ENCODE results near the gene TMEM54. TPM values are rescaled to one million over a fixed set of nuclear protein-coding genes. Genes with fewer than 3 reads are reported as not detected.
A peak's percentile ranks its signal among the peaks of the same experiment; 100 is the strongest.

TMEM54 gene
- total RNA-seq, 1 donor from 2014 or later, result 21.1 TPM

- Mint-ChIP-seq H3K27ac (ENCODE audit: unreplicated experiment) (peak overlapping the region; percentile 65), H3K4me3 (ENCODE audit: unreplicated experiment) (no peak overlapping the region), H3K27me3 (ENCODE audit: low read depth) (no peaks in the 10 kb centered on the region), H3K36me3 (ENCODE audit: low read depth) (peaks cover 19% of the 10 kb centered on the region), H3K9me3 (ENCODE audit: low read depth) (no peaks in the 10 kb centered on the region), H3K4me1 (ENCODE audit: low read depth) (peaks cover 47% of the 10 kb centered on the region)
- TF ChIP-seq, protein P1, sequence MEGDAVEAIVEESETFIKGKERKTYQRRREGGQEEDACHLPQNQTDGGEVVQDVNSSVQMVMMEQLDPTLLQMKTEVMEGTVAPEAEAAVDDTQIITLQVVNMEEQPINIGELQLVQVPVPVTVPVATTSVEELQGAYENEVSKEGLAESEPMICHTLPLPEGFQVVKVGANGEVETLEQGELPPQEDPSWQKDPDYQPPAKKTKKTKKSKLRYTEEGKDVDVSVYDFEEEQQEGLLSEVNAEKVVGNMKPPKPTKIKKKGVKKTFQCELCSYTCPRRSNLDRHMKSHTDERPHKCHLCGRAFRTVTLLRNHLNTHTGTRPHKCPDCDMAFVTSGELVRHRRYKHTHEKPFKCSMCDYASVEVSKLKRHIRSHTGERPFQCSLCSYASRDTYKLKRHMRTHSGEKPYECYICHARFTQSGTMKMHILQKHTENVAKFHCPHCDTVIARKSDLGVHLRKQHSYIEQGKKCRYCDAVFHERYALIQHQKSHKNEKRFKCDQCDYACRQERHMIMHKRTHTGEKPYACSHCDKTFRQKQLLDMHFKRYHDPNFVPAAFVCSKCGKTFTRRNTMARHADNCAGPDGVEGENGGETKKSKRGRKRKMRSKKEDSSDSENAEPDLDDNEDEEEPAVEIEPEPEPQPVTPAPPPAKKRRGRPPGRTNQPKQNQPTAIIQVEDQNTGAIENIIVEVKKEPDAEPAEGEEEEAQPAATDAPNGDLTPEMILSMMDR (IDR thresholded peaks at IDR 0.05), result no peak
- DNase-seq (ENCODE audit: low spot score), result no peak
These were observed 45.2 kb upstream of the TMEM54 start for GRCh38 chr1:32946413-32946812.

DNA sequence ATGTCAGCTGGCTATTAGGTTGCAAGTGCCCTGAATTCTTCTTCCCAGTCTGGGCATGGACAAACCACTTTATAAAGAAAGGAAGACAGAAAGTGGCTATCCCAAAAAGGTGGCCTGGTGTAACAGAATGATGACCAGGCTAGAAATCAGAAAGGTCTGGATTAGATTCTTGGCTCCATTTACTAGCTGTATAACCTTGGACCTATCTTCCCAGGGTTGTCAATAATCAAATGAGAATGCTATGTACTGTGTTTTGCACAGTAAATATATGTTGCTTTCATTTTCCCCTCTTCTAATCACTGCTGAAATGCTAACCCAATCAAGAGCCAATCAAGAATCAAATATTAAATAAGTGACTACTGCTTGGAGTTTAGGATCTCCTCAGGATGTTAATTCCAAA is 43.0 kb upstream of the TMEM54 start:
- Mint-ChIP-seq H3K4me3 (ENCODE audit: unreplicated experiment) (no peak overlapping the region), H3K36me3 (ENCODE audit: low read depth) (peaks cover 19% of the 10 kb centered on the region), H3K27ac (ENCODE audit: unreplicated experiment) (no peak overlapping the region), H3K9me3 (ENCODE audit: low read depth) (no peaks in the 10 kb centered on the region), H3K4me1 (ENCODE audit: low read depth) (peaks cover 53% of the 10 kb centered on the region), H3K27me3 (ENCODE audit: low read depth) (no peaks in the 10 kb centered on the region)
- TF ChIP-seq, protein P1 (IDR thresholded peaks at IDR 0.05), result no peak
- DNase-seq (ENCODE audit: low spot score), result no peak

DNA sequence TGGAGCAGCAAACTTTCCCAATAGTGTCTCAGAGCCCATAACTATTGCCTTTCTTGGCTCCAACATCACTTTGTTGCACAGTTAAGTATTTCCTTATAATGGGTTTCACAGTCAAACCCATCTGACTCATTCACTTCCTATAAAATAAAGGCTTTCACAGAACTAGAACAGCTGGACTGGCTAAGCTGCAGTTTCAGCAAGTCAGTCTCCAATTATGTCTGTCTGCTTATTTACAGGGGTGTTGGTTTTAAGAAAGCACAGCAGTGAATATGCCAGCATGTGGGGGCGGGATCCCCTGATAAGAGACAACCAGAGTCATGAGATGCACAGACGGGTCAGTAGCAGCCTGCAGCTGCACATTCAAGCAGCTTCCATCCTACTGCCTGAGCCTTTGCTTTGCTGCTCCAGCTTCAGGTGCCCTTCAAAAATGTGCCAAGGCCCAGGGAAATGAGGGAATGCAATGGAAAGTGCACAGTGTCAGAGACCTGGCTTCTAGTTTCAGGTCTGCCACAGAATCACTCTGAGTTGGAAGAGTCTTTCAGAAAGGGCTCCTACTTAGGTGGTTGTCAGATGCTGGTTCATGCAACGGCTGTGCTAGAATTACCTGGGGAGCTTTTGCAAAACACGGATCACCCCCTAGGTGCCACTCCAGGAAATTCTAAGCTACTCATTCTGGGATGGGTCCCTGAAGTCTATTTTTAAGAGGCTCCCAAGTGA is 38.6 kb upstream of the TMEM54 start:
- TF ChIP-seq, protein P1 (IDR thresholded peaks at IDR 0.05), result no peak
- DNase-seq (ENCODE audit: low spot score), result no peak
- peaks cover 31% of the 10 kb centered on the region for H3K36me3 Mint-ChIP-seq (ENCODE audit: low read depth)
- no peaks in the 10 kb centered on the region for H3K9me3 Mint-ChIP-seq (ENCODE audit: low read depth)
- H3K4me3 Mint-ChIP-seq (ENCODE audit: unreplicated experiment), result no peak overlapping the region
- H3K27me3 Mint-ChIP-seq (ENCODE audit: low read depth), result no peaks in the 10 kb centered on the region
- peaks cover 13% of the 10 kb centered on the region for H3K4me1 Mint-ChIP-seq (ENCODE audit: low read depth)
- H3K27ac Mint-ChIP-seq (ENCODE audit: unreplicated experiment), result peak overlapping the region; percentile 62

DNA sequence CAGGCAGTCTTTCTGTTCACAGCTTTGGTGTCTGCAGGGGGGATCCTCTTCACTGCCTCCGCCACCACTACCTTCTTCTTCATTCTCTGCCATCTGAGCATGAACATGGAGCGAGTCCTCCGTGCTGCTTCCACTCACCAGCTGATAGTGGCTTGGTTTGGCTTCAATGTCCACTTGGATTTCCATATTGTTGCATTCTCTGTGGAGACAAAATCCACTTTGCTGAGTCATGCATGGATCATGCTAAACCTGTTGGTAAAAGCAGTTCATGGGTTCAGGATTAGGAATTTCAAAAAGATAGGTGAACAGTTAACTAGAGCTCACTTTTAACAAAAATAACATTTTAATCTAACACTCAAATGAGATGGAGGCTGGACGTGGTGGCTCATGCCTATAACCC is 35.9 kb upstream of the TMEM54 start:
- Mint-ChIP-seq H3K27me3 (ENCODE audit: low read depth) (no peaks in the 10 kb centered on the region), H3K27ac (ENCODE audit: unreplicated experiment) (no peak overlapping the region), H3K4me3 (ENCODE audit: unreplicated experiment) (no peak overlapping the region), H3K36me3 (ENCODE audit: low read depth) (peaks cover 15% of the 10 kb centered on the region), H3K4me1 (ENCODE audit: low read depth) (peaks cover 22% of the 10 kb centered on the region), H3K9me3 (ENCODE audit: low read depth) (no peaks in the 10 kb centered on the region)
- TF ChIP-seq, protein P1 (IDR thresholded peaks at IDR 0.05), result no peak
- DNase-seq (ENCODE audit: low spot score), result no peak

- DNase-seq (ENCODE audit: low spot score), result no peak
- no peaks in the 10 kb centered on the region for H3K9me3 Mint-ChIP-seq (ENCODE audit: low read depth)
- H3K4me1 Mint-ChIP-seq (ENCODE audit: low read depth), result peaks cover 12% of the 10 kb centered on the region
- TF ChIP-seq, protein P1 (IDR thresholded peaks at IDR 0.05), result no peak
- no peak overlapping the region for H3K4me3 Mint-ChIP-seq (ENCODE audit: unreplicated experiment)
- H3K27me3 Mint-ChIP-seq (ENCODE audit: low read depth), result no peaks in the 10 kb centered on the region
- H3K36me3 Mint-ChIP-seq (ENCODE audit: low read depth), result peaks cover 15% of the 10 kb centered on the region
- H3K27ac Mint-ChIP-seq (ENCODE audit: unreplicated experiment), result no peak overlapping the region
These were observed 33.3 kb upstream of the TMEM54 start for GRCh38 chr1:32934535-32934934.
